A549 (cell line): ENCODE results near the gene LAMB1. TPM values are rescaled to one million over a fixed set of nuclear protein-coding genes. Genes with fewer than 3 reads are reported as not detected.

Source experiments
- ATAC-seq, 2 experiments: fragments of 200-7000 bp in 1 of 2; fragments of >200 bp in 1 of 2; cut with Nextera tagmentation in 1 of 2; cut with Tn5 transposase in 1 of 2; 3 replicates each; pipeline versions ENCODE4 v1.8.0 to v1.9.1; 2018 to 2020; ENCODE audit warnings: mild to moderate bottlenecking in 1 of 2, moderate library complexity in 1 of 2
- CTCF ChIA-PET: fragments of 300-600 bp; sonication (Branson Sonifier 250); formaldehyde crosslinking; extraction: SDS; loops from one replicate; lab custom pipeline; 2021; ENCODE audit warnings: antibody characterized with exemption, inconsistent platforms; lab: Yijun Ruan, JAX
- POLR2A ChIA-PET: fragments of 350-600 bp; formaldehyde crosslinking; extraction: SDS; loops from one replicate; lab custom pipeline; 2021; ENCODE audit warnings: antibody characterized with exemption, inconsistent platforms; lab: Yijun Ruan, JAX
- DNase-seq, 2 experiments: peaks; one replicate each; pipeline versions ENCODE4 v3.0.0 to v3.0.0-alpha.2; 2011 to 2016; ENCODE audit warnings: low read depth in 1 of 2, low spot score in 1 of 2
- FAIRE-seq: peaks from 2 replicates; lab custom pipeline; 2011; peaks lifted over from hg19 to GRCh38; lab: Jason Lieb, UNC
- H3K27ac ChIP-seq, 2 experiments: fragments of >200 bp; sonication (Bioruptor Twin); formaldehyde crosslinking; 3 replicates each; pipeline ENCODE4 v1.5.1; 2016 to 2017
- H3K4me1 ChIP-seq: fragments of >200 bp; sonication (Bioruptor Twin); formaldehyde crosslinking; 3 replicates; pipeline ENCODE4 v1.6.1; 2016
- H3K4me2 ChIP-seq: fragments of >200 bp; sonication (Bioruptor Twin); formaldehyde crosslinking; 3 replicates; pipeline ENCODE4 v1.6.1; 2016
- H3K4me3 ChIP-seq: fragments of >200 bp; sonication (Bioruptor Twin); formaldehyde crosslinking; 3 replicates; pipeline ENCODE4 v1.5.1; 2016
- H3K9me3 ChIP-seq: fragments of >200 bp; sonication (Bioruptor Twin); formaldehyde crosslinking; 3 replicates; pipeline ENCODE4 v1.6.1; 2016
- BCL3 ChIP-seq: fragments of >200 bp; sonication (Bioruptor Twin); formaldehyde crosslinking; IDR thresholded peaks from 3 replicates; pipeline ENCODE4 v1.6.1; 2016
- BHLHE40 ChIP-seq: IDR thresholded peaks from 2 replicates; pipeline ENCODE4 v1.6.1; 2012; ENCODE audit warnings: low read depth, low read length, inconsistent platforms
- CBX8 ChIP-seq: fragments of 200-600 bp; sonication (generic); IDR thresholded peaks from 2 replicates; pipeline ENCODE4 v1.6.1; 2016
- CHD2 ChIP-seq: fragments of 150-350 bp; IDR thresholded peaks from 2 replicates; pipeline ENCODE4 v1.6.1; 2014; ENCODE audit warnings: low read length; ENCODE audit not compliant: partially characterized antibody
- EHMT2 ChIP-seq: fragments of 200-600 bp; sonication (generic); IDR thresholded peaks from 2 replicates; pipeline ENCODE4 v1.6.1; 2016; ENCODE audit warnings: antibody characterized with exemption, low read depth, mild to moderate bottlenecking, moderate library complexity
- ELK1 ChIP-seq: fragments of 150-350 bp; IDR thresholded peaks from 2 replicates; pipeline ENCODE4 v1.6.1; 2014; ENCODE audit warnings: low read depth, mild to moderate bottlenecking, low read length
- HES2 ChIP-seq: fragments of >200 bp; sonication (Bioruptor Twin); formaldehyde crosslinking; IDR thresholded peaks from 2 replicates; pipeline ENCODE4 v1.6.1; 2016
- HEYL ChIP-seq: fragments of 250-450 bp; sonication (Bioruptor Pico); IDR thresholded peaks from 2 replicates; pipeline ENCODE4 v1.8.0; 2021; ENCODE audit warnings: mild to moderate bottlenecking, moderate library complexity
- JUN ChIP-seq, 2 experiments: fragments of >200 bp; sonication (Bioruptor Twin); formaldehyde crosslinking; IDR thresholded peaks; 2 replicates in 1 of 2; 3 replicates in 1 of 2; pipeline ENCODE4 v1.6.1; 2016 to 2017
- KDM1A ChIP-seq: fragments of 200-600 bp; sonication (generic); IDR thresholded peaks from 2 replicates; pipeline ENCODE4 v1.6.1; 2016; ENCODE audit warnings: low read depth, mild to moderate bottlenecking
- MAFK ChIP-seq: fragments of 450-650 bp; IDR thresholded peaks from 2 replicates; pipeline ENCODE4 v1.6.1; 2014; ENCODE audit not compliant: partially characterized antibody
- POLR2A ChIP-seq: IDR thresholded peaks from 2 replicates; pipeline ENCODE4 v1.6.1; 2012; ENCODE audit warnings: mild to moderate bottlenecking, low read length
- REST ChIP-seq: fragments of 200-600 bp; sonication (generic); IDR thresholded peaks from 2 replicates; pipeline ENCODE4 v1.6.1; 2016; ENCODE audit warnings: antibody characterized with exemption, mild to moderate bottlenecking, moderate library complexity
- SMC3 ChIP-seq: fragments of >200 bp; sonication (Bioruptor Twin); formaldehyde crosslinking; IDR thresholded peaks from 3 replicates; pipeline ENCODE4 v1.6.1; 2018; ENCODE audit warnings: inconsistent platforms
- USF2 ChIP-seq: fragments of 450-650 bp; IDR thresholded peaks from 2 replicates; pipeline ENCODE4 v1.6.1; 2014; ENCODE audit warnings: antibody characterized with exemption
- ZC3H11A ChIP-seq: fragments of 450-650 bp; IDR thresholded peaks from 2 replicates; pipeline ENCODE4 v1.6.1; 2014; ENCODE audit warnings: antibody characterized with exemption, mild to moderate bottlenecking
- ZSCAN20 ChIP-seq: fragments of 250-450 bp; sonication (Bioruptor Pico); IDR thresholded peaks from 2 replicates; pipeline ENCODE4 v1.8.0; 2022; ENCODE audit warnings: mild to moderate bottlenecking, moderate library complexity
- WGBS: methylation state at CpG from one replicate; pipeline ENCODE4 v1.1.6; 2017; ENCODE audit errors: missing lambda C conversion rate; 5-methylcytosine and 5-hydroxymethylcytosine counted together
- polyA plus RNA-seq, 4 experiments: library from polyadenylated mRNA; depleted of rRNA in 3 of 4; stranded (reverse); fragments of >200 nt; fragmentation: RNase III in 1 of 4; extraction: RNeasy Plus Mini Kit Qiagen cat#74134 plus additional on column Dnase treatment in 1 of 4; gene quantifications; 2 replicates in 3 of 4; 3 replicates in 1 of 4; pipeline ENCODE4 v1.2.3, GENCODE V29; 2011 to 2017

LAMB1 gene
- polyA plus RNA-seq, 2 of the 4 experiments (the other 2 are of a cell fraction), result 142 to 162 TPM

GRCh38 chr7:108038986-108039385, 36.0 kb upstream of the LAMB1 start (continued):
- no peak for TF ChIP-seq KDM1A
- TF ChIP-seq SMC3, result no peak
- TF ChIP-seq ZC3H11A, result no peak

GRCh38 chr7:108037741-108038140, 34.8 kb upstream of the LAMB1 start:
- Histone ChIP-seq H3K4me2 (no peak overlapping the region), H3K9me3 (no peaks in the 10 kb centered on the region)
- TF ChIP-seq USF2 (no peak), JUN (IDR thresholded peaks at IDR 0.05) (no peak), ZSCAN20 (CRISPR knock-in tag) (no peak), EHMT2 (no peak), BHLHE40 (no peak), CBX8 (no peak), BCL3 (no peak), ELK1 (no peak)
- TF ChIP-seq, all 56 proteins: peak for 0
- Histone ChIP-seq H3K4me3 (no peak overlapping the region), H3K27ac (no peak overlapping the region), H3K4me1 (peaks cover 5% of the 10 kb centered on the region; the same call in 1 of the 3 replicates)
- ATAC-seq (no peak), DNase-seq (no peak), FAIRE-seq (no peak)
- WGBS, result 79% methylated on average over 1 of the region's 1 CpG
- CTCF ChIA-PET, result interaction anchor here (0.7 to 1.2 kb wide), 2 partner anchors 16 to 20 kb away, joined by 3 to 5 read pairs; no protein-coding TSS in a partner anchor
- POLR2A ChIA-PET, result no interaction called here

- 95% methylated on average over 3 of the region's 3 CpGs for WGBS
- TF ChIP-seq HES2 (no peak), MAFK (no peak), ZSCAN20 (CRISPR knock-in tag) (no peak), POLR2A (no peak), CHD2 (no peak), REST (no peak), HEYL (CRISPR knock-in tag) (no peak), BHLHE40 (no peak)
- Histone ChIP-seq H3K9me3 (no peaks in the 10 kb centered on the region), H3K27ac (no peak overlapping the region), H3K4me2 (no peak overlapping the region), H3K4me1 (peaks cover 5% of the 10 kb centered on the region; the same call in 1 of the 3 replicates), H3K4me3 (no peak overlapping the region)
- DNase-seq (no peak), ATAC-seq (no peak), FAIRE-seq (no peak)
- ChIA-PET POLR2A (no interaction called here), CTCF (interaction anchor here (0.7 kb wide), 1 partner anchor 17 kb away, joined by 3 read pairs; no protein-coding TSS in a partner anchor)
Observed at GRCh38 chr7:108037140-108037539, 34.2 kb upstream of the LAMB1 start.
